AG04449 (cell line): ENCODE results near the gene XYLT1.

Experiments used
- CTCF ChIA-PET: fragments of 350-600 bp; formaldehyde crosslinking; extraction: SDS; loops from one replicate; lab custom pipeline; 2021; ENCODE audit warnings: antibody characterized with exemption; lab: Yijun Ruan, JAX
- POLR2A ChIA-PET: fragments of 400-600, 350-600 bp; formaldehyde crosslinking; extraction: SDS; loops from one replicate; lab custom pipeline; 2020; ENCODE audit warnings: antibody characterized with exemption, inconsistent platforms; lab: Yijun Ruan, JAX
- DNase-seq: peaks from one replicate; pipeline ENCODE4 v3.0.0-alpha.2; 2010; ENCODE audit warnings: low read depth, low spot score
- H3K4me3 ChIP-seq: 2 replicates; pipeline ENCODE4 v1.5.1; 2011; ENCODE audit warnings: low read depth, mild to moderate bottlenecking, control low read depth, low read length
- TF ChIP-seq, protein P1 (sequence below): IDR thresholded peaks from one replicate; pipeline ENCODE4 v1.5.1; 2011; ENCODE audit warnings: mild to moderate bottlenecking, moderate library complexity, low read length, control low read depth, inconsistent platforms; ENCODE audit not compliant: insufficient read depth; ENCODE audit errors: missing control alignments

XYLT1 gene

DNA sequence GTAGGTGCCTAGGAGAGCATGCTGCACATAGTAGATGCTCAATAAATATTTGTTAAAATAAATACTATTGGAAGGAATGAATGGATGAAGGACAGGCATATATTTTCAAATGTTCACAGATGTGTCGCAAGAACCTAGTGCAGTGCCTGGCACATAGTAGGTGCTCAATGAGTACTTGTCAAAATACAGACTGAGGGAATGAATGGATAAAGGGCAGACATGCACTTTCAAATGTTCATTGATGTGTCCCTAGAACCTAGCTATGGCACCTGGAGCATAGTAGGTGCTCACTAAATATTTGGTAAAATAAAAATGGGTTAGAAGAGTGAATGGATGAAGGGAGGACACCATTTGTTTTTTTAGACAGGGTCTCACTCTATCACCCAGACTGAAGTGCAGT is 26.1 kb downstream of the XYLT1 start:
- TF ChIP-seq, protein P1, sequence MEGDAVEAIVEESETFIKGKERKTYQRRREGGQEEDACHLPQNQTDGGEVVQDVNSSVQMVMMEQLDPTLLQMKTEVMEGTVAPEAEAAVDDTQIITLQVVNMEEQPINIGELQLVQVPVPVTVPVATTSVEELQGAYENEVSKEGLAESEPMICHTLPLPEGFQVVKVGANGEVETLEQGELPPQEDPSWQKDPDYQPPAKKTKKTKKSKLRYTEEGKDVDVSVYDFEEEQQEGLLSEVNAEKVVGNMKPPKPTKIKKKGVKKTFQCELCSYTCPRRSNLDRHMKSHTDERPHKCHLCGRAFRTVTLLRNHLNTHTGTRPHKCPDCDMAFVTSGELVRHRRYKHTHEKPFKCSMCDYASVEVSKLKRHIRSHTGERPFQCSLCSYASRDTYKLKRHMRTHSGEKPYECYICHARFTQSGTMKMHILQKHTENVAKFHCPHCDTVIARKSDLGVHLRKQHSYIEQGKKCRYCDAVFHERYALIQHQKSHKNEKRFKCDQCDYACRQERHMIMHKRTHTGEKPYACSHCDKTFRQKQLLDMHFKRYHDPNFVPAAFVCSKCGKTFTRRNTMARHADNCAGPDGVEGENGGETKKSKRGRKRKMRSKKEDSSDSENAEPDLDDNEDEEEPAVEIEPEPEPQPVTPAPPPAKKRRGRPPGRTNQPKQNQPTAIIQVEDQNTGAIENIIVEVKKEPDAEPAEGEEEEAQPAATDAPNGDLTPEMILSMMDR = no peak
- ChIA-PET POLR2A (no interaction called here), CTCF (interaction anchor here (1.0 to 1.4 kb wide), 2 partner anchors 14 to 135 kb away, joined by 3 to 4 read pairs; no protein-coding TSS in a partner anchor)
- no peak for DNase-seq
- no peak overlapping the region for H3K4me3 ChIP-seq

DNA sequence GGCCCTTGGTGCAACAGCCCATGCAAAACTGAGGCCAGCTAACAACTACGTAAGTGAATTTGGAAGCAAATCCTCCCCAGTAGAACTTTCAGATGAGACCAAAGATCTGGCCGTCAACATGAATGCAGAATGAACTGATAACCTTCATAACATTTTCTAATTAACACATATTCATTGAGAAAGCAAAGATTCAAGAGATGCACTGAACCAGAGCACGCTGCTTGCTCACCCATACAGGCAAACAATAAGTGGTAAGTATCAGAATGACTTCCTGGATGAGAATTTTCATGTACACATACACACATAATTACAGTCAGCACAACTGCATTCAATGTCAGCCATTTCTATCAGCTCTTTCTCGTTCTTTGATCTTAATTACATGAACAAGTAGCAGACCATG is 30.6 kb downstream of the XYLT1 start:
- ChIA-PET POLR2A (no interaction called here), CTCF (interaction anchor here (0.6 to 1.4 kb wide), 3 partner anchors 9 to 578 kb away, joined by 3 to 4 read pairs (median 3); no protein-coding TSS in a partner anchor)

DNA sequence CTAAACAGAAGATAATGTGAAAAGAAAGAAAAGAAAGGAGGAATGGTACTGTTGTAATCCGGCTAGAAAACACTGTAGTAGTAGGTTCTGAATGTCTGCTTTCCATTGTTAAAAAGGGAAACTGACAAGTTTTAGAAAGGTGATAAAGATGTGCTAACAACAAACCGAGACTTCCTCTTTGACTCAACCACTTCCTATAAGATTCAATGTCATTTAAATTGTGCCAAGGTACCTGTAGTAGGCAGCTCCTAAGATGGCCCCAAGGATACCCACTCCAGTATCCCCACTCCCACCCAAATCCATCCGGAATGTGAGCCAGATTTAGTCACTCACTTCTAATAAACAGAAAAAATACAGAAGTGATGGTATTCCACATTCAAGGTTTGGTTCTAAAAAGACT is 31.2 kb downstream of the XYLT1 start:
- CTCF ChIA-PET = no interaction called here
- no peak overlapping the region for H3K4me3 ChIP-seq
- TF ChIP-seq, protein P1 = no peak
- POLR2A ChIA-PET = no interaction called here
- no peak for DNase-seq

More for the DNA sequence above, 30.6 kb downstream of the XYLT1 start:
- TF ChIP-seq, protein P1 = no peak
- DNase-seq = no peak
- H3K4me3 ChIP-seq = no peak overlapping the region

DNA sequence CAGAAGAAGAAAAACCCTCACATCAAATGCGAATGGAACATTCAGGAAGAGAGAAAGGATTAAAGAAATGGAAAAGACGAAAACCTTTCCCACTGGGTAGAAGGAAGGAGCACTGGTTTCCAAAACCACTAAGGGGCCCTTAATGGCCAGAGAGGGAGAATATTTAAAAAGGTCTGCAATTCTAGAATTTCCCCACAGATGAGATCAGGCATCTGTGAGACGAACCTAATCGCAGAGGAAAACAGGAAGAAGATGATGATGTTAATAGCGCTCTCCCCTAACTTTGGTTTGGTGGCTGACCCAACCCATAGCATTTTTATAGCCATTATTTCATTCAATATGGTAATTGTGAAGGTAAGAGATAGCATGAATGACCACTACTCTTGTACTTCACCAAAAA is 32.8 kb downstream of the XYLT1 start:
- CTCF ChIA-PET = interaction anchor here (1.0 kb wide), 1 partner anchor 18 kb away, joined by 3 read pairs; no protein-coding TSS in a partner anchor
- H3K4me3 ChIP-seq = no peak overlapping the region
- POLR2A ChIA-PET = no interaction called here
- no peak for DNase-seq
- TF ChIP-seq, protein P1 = no peak

DNA sequence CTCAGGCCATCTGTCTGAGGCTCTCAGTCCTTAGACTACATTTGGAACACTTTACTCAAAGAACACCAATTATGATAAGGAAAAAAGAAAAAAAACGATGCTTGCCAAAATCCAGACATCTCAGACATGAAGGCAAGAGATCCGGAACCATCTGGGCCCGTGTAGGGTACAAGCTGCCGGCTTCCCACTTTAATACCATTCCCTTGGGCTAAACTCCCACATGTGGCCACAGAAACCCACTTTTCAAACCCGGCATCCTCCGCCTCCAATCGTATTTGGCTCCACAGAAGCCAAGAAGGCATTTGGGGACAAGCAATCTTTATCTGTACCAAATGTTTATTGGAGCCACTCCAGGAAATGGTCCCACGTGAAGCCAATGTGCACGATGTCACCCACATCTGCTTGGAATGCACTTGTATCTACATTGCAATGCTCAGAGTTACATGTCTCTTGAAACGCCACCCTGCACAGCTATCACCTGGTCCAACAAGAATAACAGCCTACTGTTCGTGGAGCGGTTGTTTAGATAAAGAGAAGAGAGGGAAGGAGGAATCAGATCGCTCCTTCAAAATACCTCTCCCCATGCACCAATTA is 33.5 kb downstream of the XYLT1 start:
- ChIA-PET CTCF (interaction anchor here (1.0 to 1.1 kb wide), 2 partner anchors 18 to 31 kb away, joined by 3 read pairs; no protein-coding TSS in a partner anchor), POLR2A (no interaction called here)
- DNase-seq = no peak
- TF ChIP-seq, protein P1 = no peak
- H3K4me3 ChIP-seq = no peak overlapping the region

DNA sequence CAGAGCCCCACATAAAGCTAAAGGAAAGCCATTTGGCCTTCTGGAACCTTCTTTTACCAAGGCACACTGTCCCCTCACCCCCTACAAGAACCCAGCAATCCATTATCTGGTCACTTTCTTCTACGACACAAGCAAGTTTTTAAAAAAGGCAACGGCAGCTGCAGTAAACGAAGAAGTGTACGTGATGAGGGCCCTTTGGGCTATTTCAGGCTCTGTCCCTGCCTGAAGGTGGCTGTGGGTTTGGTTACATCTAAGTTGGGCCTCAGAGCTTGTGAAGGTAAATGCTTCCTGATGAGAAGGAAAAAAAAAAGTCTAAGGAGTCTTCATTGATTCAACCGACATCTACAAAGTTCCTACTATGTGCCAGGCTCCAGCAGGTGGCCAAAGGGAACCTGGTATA is 35.4 kb downstream of the XYLT1 start:
- CTCF ChIA-PET = no interaction called here
- H3K4me3 ChIP-seq = no peak overlapping the region
- TF ChIP-seq, protein P1 = no peak
- no peak for DNase-seq
- POLR2A ChIA-PET = no interaction called here
